Measurements from ENCODE around the gene SSBP2.

Gene SSBP2

GRCh38 chr5:81429985-81430384, 320.9 kb downstream of the SSBP2 start:
- H3K9me3 ChIP-seq (ENCODE audit: control insufficient read depth, insufficient read depth, low read length): no peaks in the 10 kb centered on the region
- no peaks in the 10 kb centered on the region for H3K27me3 ChIP-seq (ENCODE audit: control insufficient read depth, insufficient read depth, low read length)
- no peak overlapping the region for H3K9ac ChIP-seq (ENCODE audit: low read depth, low read length)
- no peaks in the 10 kb centered on the region for H3K36me3 ChIP-seq (ENCODE audit: control insufficient read depth, insufficient read depth, low read length)
- H3K27ac ChIP-seq (ENCODE audit: low read depth, low read length): no peak overlapping the region
- H3K4me3 ChIP-seq (ENCODE audit: low read depth, low read length): no peak overlapping the region
- H3K4me1 ChIP-seq (ENCODE audit: control insufficient read depth, insufficient read depth, low read length): peaks cover 7% of the 10 kb centered on the region

GRCh38 chr5:81429363-81429762, 321.5 kb downstream of the SSBP2 start:
- Histone ChIP-seq H3K9ac (ENCODE audit: low read depth, low read length) (no peak overlapping the region), H3K27me3 (ENCODE audit: control insufficient read depth, insufficient read depth, low read length) (no peaks in the 10 kb centered on the region), H3K27ac (ENCODE audit: low read depth, low read length) (no peak overlapping the region), H3K36me3 (ENCODE audit: control insufficient read depth, insufficient read depth, low read length) (no peaks in the 10 kb centered on the region), H3K9me3 (ENCODE audit: control insufficient read depth, insufficient read depth, low read length) (no peaks in the 10 kb centered on the region), H3K4me1 (ENCODE audit: control insufficient read depth, insufficient read depth, low read length) (peaks cover 7% of the 10 kb centered on the region), H3K4me3 (ENCODE audit: low read depth, low read length) (no peak overlapping the region)

- Histone ChIP-seq H3K27ac (ENCODE audit: low read depth, low read length) (no peak overlapping the region), H3K9ac (ENCODE audit: low read depth, low read length) (no peak overlapping the region), H3K4me1 (ENCODE audit: control insufficient read depth, insufficient read depth, low read length) (peaks cover 7% of the 10 kb centered on the region), H3K4me3 (ENCODE audit: low read depth, low read length) (no peak overlapping the region), H3K27me3 (ENCODE audit: control insufficient read depth, insufficient read depth, low read length) (no peaks in the 10 kb centered on the region), H3K9me3 (ENCODE audit: control insufficient read depth, insufficient read depth, low read length) (no peaks in the 10 kb centered on the region), H3K36me3 (ENCODE audit: control insufficient read depth, insufficient read depth, low read length) (no peaks in the 10 kb centered on the region)
These were observed 322.0 kb downstream of the SSBP2 start for GRCh38 chr5:81428861-81429260.

- Histone ChIP-seq H3K9me3 (ENCODE audit: control insufficient read depth, insufficient read depth, low read length) (no peaks in the 10 kb centered on the region), H3K4me3 (ENCODE audit: low read depth, low read length) (no peak overlapping the region), H3K27me3 (ENCODE audit: control insufficient read depth, insufficient read depth, low read length) (no peaks in the 10 kb centered on the region), H3K9ac (ENCODE audit: low read depth, low read length) (no peak overlapping the region), H3K4me1 (ENCODE audit: control insufficient read depth, insufficient read depth, low read length) (peaks cover 7% of the 10 kb centered on the region), H3K36me3 (ENCODE audit: control insufficient read depth, insufficient read depth, low read length) (no peaks in the 10 kb centered on the region), H3K27ac (ENCODE audit: low read depth, low read length) (no peak overlapping the region)
These were observed 322.5 kb downstream of the SSBP2 start for GRCh38 chr5:81428446-81428845.

GRCh38 chr5:81427566-81427965, 323.3 kb downstream of the SSBP2 start:
- Histone ChIP-seq H3K9me3 (ENCODE audit: control insufficient read depth, insufficient read depth, low read length) (no peaks in the 10 kb centered on the region), H3K4me1 (ENCODE audit: control insufficient read depth, insufficient read depth, low read length) (peaks cover 7% of the 10 kb centered on the region), H3K36me3 (ENCODE audit: control insufficient read depth, insufficient read depth, low read length) (no peaks in the 10 kb centered on the region), H3K27ac (ENCODE audit: low read depth, low read length) (no peak overlapping the region), H3K4me3 (ENCODE audit: low read depth, low read length) (no peak overlapping the region), H3K27me3 (ENCODE audit: control insufficient read depth, insufficient read depth, low read length) (no peaks in the 10 kb centered on the region), H3K9ac (ENCODE audit: low read depth, low read length) (no peak overlapping the region)

GRCh38 chr5:81426359-81427030, 324.4 kb downstream of the SSBP2 start:
- H3K4me3 ChIP-seq (ENCODE audit: low read depth, low read length): no peak overlapping the region

GRCh38 chr5:81425569-81425968, 325.3 kb downstream of the SSBP2 start:
- Histone ChIP-seq H3K27me3 (ENCODE audit: control insufficient read depth, insufficient read depth, low read length) (no peaks in the 10 kb centered on the region), H3K4me3 (ENCODE audit: low read depth, low read length) (no peak overlapping the region), H3K9me3 (ENCODE audit: control insufficient read depth, insufficient read depth, low read length) (no peaks in the 10 kb centered on the region), H3K36me3 (ENCODE audit: control insufficient read depth, insufficient read depth, low read length) (no peaks in the 10 kb centered on the region), H3K27ac (ENCODE audit: low read depth, low read length) (no peak overlapping the region), H3K4me1 (ENCODE audit: control insufficient read depth, insufficient read depth, low read length) (peaks cover 7% of the 10 kb centered on the region), H3K9ac (ENCODE audit: low read depth, low read length) (no peak overlapping the region)

More at GRCh38 chr5:81426359-81427030, 324.4 kb downstream of the SSBP2 start:
- no peak overlapping the region for H3K27ac ChIP-seq (ENCODE audit: low read depth, low read length)
- H3K9me3 ChIP-seq (ENCODE audit: control insufficient read depth, insufficient read depth, low read length): no peaks in the 10 kb centered on the region
- peaks cover 7% of the 10 kb centered on the region for H3K4me1 ChIP-seq (ENCODE audit: control insufficient read depth, insufficient read depth, low read length)
- no peaks in the 10 kb centered on the region for H3K27me3 ChIP-seq (ENCODE audit: control insufficient read depth, insufficient read depth, low read length)
- no peaks in the 10 kb centered on the region for H3K36me3 ChIP-seq (ENCODE audit: control insufficient read depth, insufficient read depth, low read length)
- H3K9ac ChIP-seq (ENCODE audit: low read depth, low read length): no peak overlapping the region

- Histone ChIP-seq H3K4me1 (ENCODE audit: control insufficient read depth, insufficient read depth, low read length) (peaks cover 7% of the 10 kb centered on the region), H3K36me3 (ENCODE audit: control insufficient read depth, insufficient read depth, low read length) (peaks cover 5% of the 10 kb centered on the region; the same call in 1 of the 2 replicates), H3K9ac (ENCODE audit: low read depth, low read length) (no peak overlapping the region), H3K27me3 (ENCODE audit: control insufficient read depth, insufficient read depth, low read length) (no peaks in the 10 kb centered on the region), H3K9me3 (ENCODE audit: control insufficient read depth, insufficient read depth, low read length) (no peaks in the 10 kb centered on the region), H3K4me3 (ENCODE audit: low read depth, low read length) (no peak overlapping the region), H3K27ac (ENCODE audit: low read depth, low read length) (no peak overlapping the region)
These were observed 326.2 kb downstream of the SSBP2 start for GRCh38 chr5:81424728-81425127.

GRCh38 chr5:81422671-81423070, 328.2 kb downstream of the SSBP2 start:
- Histone ChIP-seq H3K9ac (ENCODE audit: low read depth, low read length) (no peak overlapping the region), H3K9me3 (ENCODE audit: control insufficient read depth, insufficient read depth, low read length) (no peaks in the 10 kb centered on the region), H3K4me3 (ENCODE audit: low read depth, low read length) (no peak overlapping the region), H3K27me3 (ENCODE audit: control insufficient read depth, insufficient read depth, low read length) (no peaks in the 10 kb centered on the region), H3K4me1 (ENCODE audit: control insufficient read depth, insufficient read depth, low read length) (peaks cover 7% of the 10 kb centered on the region), H3K36me3 (ENCODE audit: control insufficient read depth, insufficient read depth, low read length) (peaks cover 5% of the 10 kb centered on the region; the same call in 1 of the 2 replicates), H3K27ac (ENCODE audit: low read depth, low read length) (no peak overlapping the region)

GRCh38 chr5:81420039-81420667, 330.7 kb downstream of the SSBP2 start:
- Histone ChIP-seq H3K27ac (ENCODE audit: low read depth, low read length) (no peak overlapping the region), H3K27me3 (ENCODE audit: control insufficient read depth, insufficient read depth, low read length) (no peaks in the 10 kb centered on the region), H3K4me3 (ENCODE audit: low read depth, low read length) (no peak overlapping the region), H3K9ac (ENCODE audit: low read depth, low read length) (no peak overlapping the region), H3K4me1 (ENCODE audit: control insufficient read depth, insufficient read depth, low read length) (no peaks in the 10 kb centered on the region; the same call in 1 of the 2 replicates), H3K9me3 (ENCODE audit: control insufficient read depth, insufficient read depth, low read length) (no peaks in the 10 kb centered on the region), H3K36me3 (ENCODE audit: control insufficient read depth, insufficient read depth, low read length) (peaks cover 5% of the 10 kb centered on the region; the same call in 1 of the 2 replicates)

- Histone ChIP-seq H3K9ac (ENCODE audit: low read depth, low read length) (no peak overlapping the region), H3K4me3 (ENCODE audit: low read depth, low read length) (no peak overlapping the region), H3K27ac (ENCODE audit: low read depth, low read length) (no peak overlapping the region), H3K36me3 (ENCODE audit: control insufficient read depth, insufficient read depth, low read length) (peaks cover 5% of the 10 kb centered on the region; the same call in 1 of the 2 replicates), H3K27me3 (ENCODE audit: control insufficient read depth, insufficient read depth, low read length) (no peaks in the 10 kb centered on the region), H3K4me1 (ENCODE audit: control insufficient read depth, insufficient read depth, low read length) (no peaks in the 10 kb centered on the region; the same call in 1 of the 2 replicates), H3K9me3 (ENCODE audit: control insufficient read depth, insufficient read depth, low read length) (no peaks in the 10 kb centered on the region)
These were observed 332.3 kb downstream of the SSBP2 start for GRCh38 chr5:81418606-81419005.
